A673 (cell line): ENCODE results near the gene ABHD10. TPM values are rescaled to one million over a fixed set of nuclear protein-coding genes. Genes with fewer than 3 reads are reported as not detected.
A peak's percentile ranks its signal among the peaks of the same experiment; 100 is the strongest.

Experiments
- BruUV-seq: library from RNA; stranded (reverse); fragments of 400-500 nt; replicated peaks from 2 replicates; lab custom pipeline; 2021; lab: Mats Ljungman, UMichigan
- CTCF ChIA-PET: fragments of 300-600 bp; sonication (Branson Sonifier 250); formaldehyde crosslinking; loops from one replicate; lab custom pipeline; 2022; ENCODE audit warnings: antibody characterized with exemption; lab: Charles Lee
- POLR2A ChIA-PET: fragments of 300-600 bp; sonication (Branson Sonifier 250); formaldehyde crosslinking; loops from one replicate; lab custom pipeline; 2022; ENCODE audit warnings: antibody characterized with exemption; ENCODE audit not compliant: low non-redundant PET; lab: Charles Lee
- DNase-seq: peaks from one replicate; pipeline ENCODE4 v3.0.0-alpha.2; 2015; ENCODE audit warnings: low spot score
- H3K27ac ChIP-seq: fragments of 200-600 bp; sonication (generic); 2 replicates; pipeline ENCODE4 v1.5.1; 2016; ENCODE audit warnings: mixed run types, low read depth, mild to moderate bottlenecking, mixed read lengths, antibody characterized with exemption, low read length; ENCODE audit not compliant: poor library complexity, severe bottlenecking
- H3K27me3 ChIP-seq: fragments of 200-600 bp; sonication (generic); replicated peaks from 2 replicates; pipeline ENCODE4 v1.6.1; 2017; ENCODE audit warnings: mixed run types, low read depth, mild to moderate bottlenecking, mixed read lengths, antibody characterized with exemption, low read length; ENCODE audit not compliant: insufficient read depth, poor library complexity
- H3K36me3 ChIP-seq: fragments of 200-600 bp; sonication (generic); 2 replicates; pipeline ENCODE4 v1.6.1; 2016; ENCODE audit warnings: mixed run types, mild to moderate bottlenecking, mixed read lengths, antibody characterized with exemption, low read length; ENCODE audit not compliant: insufficient read depth, poor library complexity, severe bottlenecking
- H3K4me1 ChIP-seq: fragments of 200-600 bp; sonication (generic); 2 replicates; pipeline ENCODE4 v1.6.1; 2017; ENCODE audit warnings: mixed run types, mild to moderate bottlenecking, mixed read lengths, antibody characterized with exemption, low read length; ENCODE audit not compliant: insufficient read depth, poor library complexity, severe bottlenecking
- H3K4me3 ChIP-seq: fragments of 200-600 bp; sonication (generic); 2 replicates; pipeline ENCODE4 v1.5.1; 2016; ENCODE audit warnings: low read depth, mixed run types, mild to moderate bottlenecking, mixed read lengths, low read length; ENCODE audit not compliant: poor library complexity, severe bottlenecking
- H3K9me3 ChIP-seq: fragments of 200-600 bp; sonication (generic); 2 replicates; pipeline ENCODE4 v1.6.1; 2016; ENCODE audit warnings: mixed run types, low read depth, mild to moderate bottlenecking, mixed read lengths, antibody characterized with exemption, low read length; ENCODE audit not compliant: poor library complexity, severe bottlenecking
- CTCF ChIP-seq: fragments of 300-800, 200-600 bp; sonication (generic); conservative IDR thresholded peaks from 2 replicates; pipeline ENCODE4 v1.5.1; 2017; ENCODE audit warnings: low read depth, mild to moderate bottlenecking, antibody characterized with exemption, low read length, moderate library complexity, mixed read lengths
- EZH2 ChIP-seq: fragments of 200-600 bp; sonication (generic); IDR thresholded peaks from 2 replicates; pipeline ENCODE4 v1.6.1; 2017; ENCODE audit warnings: borderline replicate concordance, low read depth, mild to moderate bottlenecking, mixed read lengths, antibody characterized with exemption, low read length; ENCODE audit not compliant: poor library complexity, severe bottlenecking
- intact Hi-C: fragments of 100-400 bp; cut with micrococcal nuclease; formaldehyde crosslinking; loops from one replicate; pipeline ENCODE4 v1.10.0; 2022; ENCODE audit not compliant: unreplicated experiment
- total RNA-seq: library from RNA; stranded (reverse); gene quantifications from 2 replicates; pipeline ENCODE4 v1.2.3, GENCODE V29; 2021

The ABHD10 gene
- total RNA-seq, 1 experiment from 2014 or later, result 40.7 TPM

GRCh38 chr3:112004669-112005068, 25.8 kb downstream of the ABHD10 start:
- Histone ChIP-seq H3K27me3 (no peaks in the 10 kb centered on the region), H3K9me3 (no peaks in the 10 kb centered on the region), H3K36me3 (no peaks in the 10 kb centered on the region), H3K27ac (no peak overlapping the region), H3K4me3 (no peak overlapping the region), H3K4me1 (peaks cover 18% of the 10 kb centered on the region)
- CTCF ChIA-PET, result no interaction called here
- POLR2A ChIA-PET, result no interaction called here
- TF ChIP-seq EZH2 (no peak), CTCF (no peak)
- intact Hi-C loops, result no loop called here
- DNase-seq, result no peak
- no TSS peak for BruUV-seq

- H3K27me3 ChIP-seq, result no peaks in the 10 kb centered on the region
- peaks cover 21% of the 10 kb centered on the region for H3K4me1 ChIP-seq
- H3K9me3 ChIP-seq, result no peaks in the 10 kb centered on the region
- POLR2A ChIA-PET, result no interaction called here
- BruUV-seq, result no TSS peak
- H3K36me3 ChIP-seq, result no peaks in the 10 kb centered on the region
- TF ChIP-seq EZH2, result no peak
- no peak for TF ChIP-seq CTCF
- no peak overlapping the region for H3K4me3 ChIP-seq
- no peak for DNase-seq
- intact Hi-C loops, result no loop called here
- H3K27ac ChIP-seq, result no peak overlapping the region
- CTCF ChIA-PET, result no interaction called here
These were observed 26.4 kb downstream of the ABHD10 start for GRCh38 chr3:112005091-112005672.

- H3K4me3 ChIP-seq, result no peak overlapping the region
- TF ChIP-seq EZH2, result no peak
- no peak for TF ChIP-seq CTCF
- no TSS peak for BruUV-seq
- POLR2A ChIA-PET, result no interaction called here
- intact Hi-C loops, result no loop called here
- peaks cover 31% of the 10 kb centered on the region for H3K4me1 ChIP-seq
- no peak overlapping the region for H3K27ac ChIP-seq
- CTCF ChIA-PET, result interaction anchor here (0.9 to 1.0 kb wide), 2 partner anchors 19 to 292 kb away, joined by 3 read pairs; no protein-coding TSS in a partner anchor
- no peaks in the 10 kb centered on the region for H3K9me3 ChIP-seq
- H3K36me3 ChIP-seq, result no peaks in the 10 kb centered on the region
- H3K27me3 ChIP-seq, result no peaks in the 10 kb centered on the region
- peak; percentile 55 for DNase-seq
These were observed 28.8 kb downstream of the ABHD10 start for GRCh38 chr3:112007633-112008032.
